Measurements from ENCODE around the gene MLF2.

DNA sequence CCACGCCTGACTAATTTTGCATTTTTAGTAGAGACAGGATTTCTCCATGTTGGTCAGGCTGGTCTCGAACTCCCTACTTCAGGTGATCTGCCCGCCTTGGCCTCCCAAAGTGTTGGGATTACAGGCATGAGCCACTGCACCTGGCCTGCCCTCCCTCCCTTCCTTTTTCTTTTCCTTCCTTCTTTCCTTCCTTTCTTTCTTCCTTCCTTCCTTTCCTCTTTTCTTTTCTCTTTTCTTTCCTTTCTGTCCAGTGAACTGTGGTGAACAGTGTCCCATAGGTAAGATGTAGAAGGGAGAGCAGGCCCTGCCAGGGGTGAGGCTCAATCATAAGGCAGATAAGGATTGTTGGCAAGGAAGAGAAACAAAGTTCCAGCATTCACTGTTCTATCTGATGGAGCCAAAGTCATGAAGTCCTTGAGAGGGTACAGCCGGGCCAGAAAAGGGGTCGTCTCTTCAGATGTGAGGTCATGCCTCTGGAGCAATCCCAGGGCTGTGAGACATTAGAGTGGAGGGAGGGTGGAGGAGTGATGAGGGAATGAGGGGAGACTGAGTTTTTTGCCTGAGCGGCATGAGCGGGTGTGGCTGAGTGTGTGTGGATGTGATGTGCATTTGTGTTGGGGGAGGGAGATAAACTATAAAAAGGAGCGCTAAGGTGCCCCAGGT, 4.2 kb upstream of the MLF2 start:
- no peak for TF ChIP-seq POLR2A (IDR thresholded peaks at IDR 0.05)
- TF ChIP-seq, protein P1, sequence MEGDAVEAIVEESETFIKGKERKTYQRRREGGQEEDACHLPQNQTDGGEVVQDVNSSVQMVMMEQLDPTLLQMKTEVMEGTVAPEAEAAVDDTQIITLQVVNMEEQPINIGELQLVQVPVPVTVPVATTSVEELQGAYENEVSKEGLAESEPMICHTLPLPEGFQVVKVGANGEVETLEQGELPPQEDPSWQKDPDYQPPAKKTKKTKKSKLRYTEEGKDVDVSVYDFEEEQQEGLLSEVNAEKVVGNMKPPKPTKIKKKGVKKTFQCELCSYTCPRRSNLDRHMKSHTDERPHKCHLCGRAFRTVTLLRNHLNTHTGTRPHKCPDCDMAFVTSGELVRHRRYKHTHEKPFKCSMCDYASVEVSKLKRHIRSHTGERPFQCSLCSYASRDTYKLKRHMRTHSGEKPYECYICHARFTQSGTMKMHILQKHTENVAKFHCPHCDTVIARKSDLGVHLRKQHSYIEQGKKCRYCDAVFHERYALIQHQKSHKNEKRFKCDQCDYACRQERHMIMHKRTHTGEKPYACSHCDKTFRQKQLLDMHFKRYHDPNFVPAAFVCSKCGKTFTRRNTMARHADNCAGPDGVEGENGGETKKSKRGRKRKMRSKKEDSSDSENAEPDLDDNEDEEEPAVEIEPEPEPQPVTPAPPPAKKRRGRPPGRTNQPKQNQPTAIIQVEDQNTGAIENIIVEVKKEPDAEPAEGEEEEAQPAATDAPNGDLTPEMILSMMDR (IDR thresholded peaks at IDR 0.05), result no peak
